GM18520 (cell line): ENCODE results near the gene HMCN2.

Experiments used
- ATAC-seq: cut with Tn5 transposase; IDR thresholded peaks from one replicate; pipeline ENCODE4 v1.9.1; 2021; ENCODE audit not compliant: unreplicated experiment

The HMCN2 gene

DNA sequence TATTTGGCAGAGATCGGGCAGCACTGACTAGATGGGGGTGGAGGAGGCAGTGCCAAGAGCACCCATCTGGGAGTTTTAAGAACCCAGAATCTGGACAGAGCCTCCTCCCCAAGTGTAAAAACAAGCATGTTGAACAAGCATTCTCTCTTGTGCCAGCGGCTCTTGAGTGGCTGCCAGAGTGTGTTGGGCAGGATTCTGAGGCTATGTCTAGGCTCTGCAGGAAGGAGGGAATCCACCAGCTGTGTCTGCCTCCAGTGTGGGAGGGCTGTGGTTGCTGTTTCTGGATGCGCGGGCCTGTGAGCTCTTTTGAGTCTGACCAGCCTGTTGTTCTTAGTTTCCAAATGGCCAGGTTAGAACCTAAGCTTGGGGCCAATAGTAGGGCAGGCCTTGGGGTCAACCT lies 39.8 kb downstream of the HMCN2 start:
- no peak for ATAC-seq

DNA sequence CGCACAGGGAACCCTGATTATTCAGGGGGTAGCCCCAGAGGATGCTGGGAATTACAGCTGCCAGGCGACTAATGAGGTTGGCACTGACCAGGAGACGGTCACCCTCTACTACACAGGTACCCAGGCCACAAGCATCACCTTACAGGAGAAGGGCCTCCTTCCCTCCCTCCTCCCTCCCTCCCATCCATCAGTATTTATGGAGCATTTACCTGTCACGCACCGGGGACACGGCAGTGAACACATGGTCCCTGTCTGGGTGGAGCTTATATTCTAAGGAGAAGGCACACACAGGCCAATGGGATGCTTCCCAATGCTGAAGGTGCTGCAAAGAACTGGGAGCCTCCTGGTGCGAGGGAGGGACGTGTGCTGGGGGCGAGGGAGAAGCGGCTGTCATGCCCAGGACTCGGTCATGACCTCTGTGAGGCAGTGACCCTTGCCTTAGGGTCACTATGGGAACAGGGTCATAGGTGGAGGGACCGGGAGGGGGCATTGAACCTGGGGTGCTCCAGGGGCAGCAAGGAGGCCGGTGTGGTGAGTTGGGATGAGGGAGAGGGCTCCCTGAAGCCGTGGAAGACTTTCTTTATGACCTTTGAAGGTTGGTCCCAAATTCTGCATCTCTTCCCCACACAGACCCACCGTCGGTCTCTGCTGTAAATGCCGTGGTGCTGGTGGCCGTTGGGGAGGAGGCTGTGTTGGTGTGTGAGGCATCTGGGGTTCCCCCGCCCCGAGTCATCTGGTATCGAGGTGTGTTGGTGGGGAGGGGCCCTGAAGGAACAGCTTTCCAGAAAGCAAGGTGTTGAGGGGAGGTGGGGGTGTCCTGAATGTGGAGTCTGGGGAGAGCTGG lies 41.5 kb downstream of the HMCN2 start:
- no peak for ATAC-seq

DNA sequence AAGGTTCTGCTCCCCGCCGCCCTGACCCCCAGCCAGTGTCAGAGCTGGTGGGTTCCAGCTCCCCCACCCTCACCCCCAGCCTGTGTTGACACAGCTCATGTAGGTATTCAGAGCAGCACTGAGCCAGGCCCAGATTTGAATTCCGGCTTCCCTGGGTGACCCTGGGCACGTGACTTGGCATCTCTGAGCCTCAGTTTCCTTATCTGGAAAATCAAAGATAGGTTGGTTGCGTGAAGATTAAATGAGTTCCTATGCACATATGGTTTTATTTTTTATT lies 42.0 kb downstream of the HMCN2 start:
- ATAC-seq: no peak

DNA sequence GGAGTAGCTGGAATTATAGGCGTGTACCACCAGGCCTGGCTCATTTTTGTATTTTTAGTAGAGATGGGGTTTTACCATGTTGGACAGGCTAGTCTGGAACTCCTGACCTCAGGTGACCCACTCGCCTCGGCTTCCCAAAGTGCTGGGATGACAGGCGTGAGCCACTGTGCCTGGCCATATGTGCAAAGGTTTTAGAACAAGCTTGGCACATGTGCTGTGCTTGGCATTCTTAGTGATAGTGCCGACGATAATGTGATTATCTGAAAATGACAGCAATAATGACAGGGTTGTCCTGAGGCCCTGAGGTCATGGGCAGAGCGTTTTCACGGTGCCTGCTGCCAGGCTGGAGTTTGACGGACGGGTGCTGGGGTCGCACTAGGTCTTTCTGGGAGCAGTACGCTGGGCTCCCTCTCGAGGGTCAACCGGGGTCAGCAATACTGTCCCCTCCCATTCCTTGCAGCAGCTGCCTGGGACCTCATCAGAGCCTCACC lies 42.6 kb downstream of the HMCN2 start:
- no peak for ATAC-seq

DNA sequence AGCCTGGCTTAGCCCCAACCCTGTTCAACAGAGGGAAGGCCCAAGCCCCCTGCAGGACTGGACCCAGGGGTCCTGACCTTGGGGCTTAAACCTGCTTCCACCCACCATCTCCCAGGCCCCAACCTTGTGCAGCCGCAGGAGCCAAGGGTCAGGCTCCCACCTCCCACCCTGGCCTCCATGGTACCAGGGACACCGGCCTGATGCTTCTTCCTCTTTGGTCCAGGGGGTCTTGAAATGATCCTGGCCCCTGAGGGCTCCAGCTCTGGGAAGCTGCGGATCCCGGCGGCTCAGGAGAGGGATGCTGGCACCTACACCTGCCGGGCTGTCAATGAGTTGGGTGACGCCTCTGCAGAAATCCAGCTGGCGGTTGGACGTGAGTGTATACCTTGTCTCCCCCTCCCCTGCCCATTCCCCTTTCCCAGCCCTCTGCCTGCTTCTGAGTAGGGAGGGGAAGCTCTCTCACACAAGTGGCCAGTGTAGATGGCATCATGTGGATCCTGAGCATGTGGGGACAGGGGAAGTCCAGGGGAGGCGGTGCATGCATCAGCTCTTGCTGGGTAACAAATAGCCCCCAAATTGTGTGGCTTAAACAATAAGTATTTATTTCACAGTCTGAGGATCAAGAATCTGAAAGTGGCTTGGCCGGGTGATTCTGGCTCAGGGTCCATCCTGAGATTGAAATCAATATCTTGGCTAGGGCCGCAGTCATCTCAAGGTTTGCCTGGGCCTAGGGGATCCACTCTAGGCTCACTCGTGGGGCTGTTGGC lies 44.3 kb downstream of the HMCN2 start:
- no peak for ATAC-seq

DNA sequence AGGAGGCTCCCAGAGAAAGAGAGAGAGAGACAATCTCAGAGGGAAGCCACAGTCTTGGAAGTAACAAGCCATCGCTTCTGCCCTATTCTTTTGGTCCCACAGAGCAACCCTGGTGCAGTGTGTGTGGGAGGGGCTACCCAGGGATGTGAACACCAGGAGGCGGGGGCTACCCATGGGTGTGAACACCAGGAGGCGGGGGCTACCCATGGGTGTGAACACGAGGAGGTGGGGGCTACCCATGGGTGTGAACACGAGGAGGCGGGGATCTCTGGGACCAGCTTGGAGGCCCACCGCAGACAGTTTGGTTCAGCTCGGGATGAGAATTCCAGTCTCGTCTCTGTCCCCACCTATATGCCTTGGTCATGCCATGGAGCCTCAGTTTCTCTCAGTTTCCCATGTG lies 44.9 kb downstream of the HMCN2 start:
- ATAC-seq: no peak

DNA sequence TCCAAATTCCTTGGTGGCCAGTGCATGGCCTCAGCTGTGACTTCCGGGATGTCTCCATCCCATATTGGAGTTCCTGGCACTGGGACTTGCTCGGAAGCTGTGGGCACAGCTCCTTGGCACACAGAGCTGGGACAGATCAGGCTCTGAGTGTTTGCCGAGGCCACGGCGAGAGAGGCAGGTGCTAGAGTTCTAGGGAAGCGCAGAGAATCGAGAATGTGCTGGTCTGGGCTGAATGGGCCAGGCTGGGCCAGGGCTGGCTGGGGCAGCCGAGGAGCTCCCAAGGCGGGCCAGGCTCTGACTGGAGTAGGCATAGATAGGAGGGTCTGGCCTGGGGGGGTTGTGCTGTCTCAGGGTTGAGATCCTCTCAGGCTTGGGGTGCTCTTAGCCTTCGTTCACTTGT lies 45.4 kb downstream of the HMCN2 start:
- no peak for ATAC-seq

DNA sequence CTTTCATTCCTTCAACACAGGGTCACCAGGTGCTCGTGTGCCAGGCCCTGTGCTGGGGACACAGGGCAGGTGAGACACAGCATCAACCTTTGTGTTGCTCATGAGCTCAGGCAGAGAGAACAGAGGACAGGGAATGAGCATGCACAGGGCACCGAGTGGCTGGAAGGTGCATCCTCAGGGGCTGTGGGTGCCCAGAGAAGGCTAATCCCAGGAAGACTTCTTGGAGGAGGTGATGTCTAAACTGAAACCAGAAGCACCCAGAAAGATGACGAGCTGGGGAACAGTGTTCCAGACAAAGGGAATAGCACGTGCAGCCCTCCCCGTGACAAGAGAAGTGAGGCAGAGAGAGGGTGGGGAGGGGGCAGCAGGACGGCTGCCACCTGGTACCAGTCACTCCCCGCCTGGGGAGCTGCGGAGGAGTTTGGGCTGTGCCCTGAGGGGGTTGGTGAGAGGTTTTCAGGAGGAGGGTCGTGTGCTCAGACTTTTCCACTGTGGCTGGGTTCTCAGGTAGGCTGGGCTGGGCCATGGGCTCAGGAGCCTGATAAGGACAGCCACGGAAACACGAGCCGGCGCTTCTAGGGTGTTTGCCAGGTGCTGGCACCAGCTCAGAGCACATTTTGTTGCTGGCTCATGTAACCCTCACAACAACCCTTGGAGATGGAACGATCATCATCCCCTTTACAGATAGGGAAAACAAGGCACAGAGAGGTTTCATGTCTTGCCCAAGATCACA lies 46.0 kb downstream of the HMCN2 start:
- no peak for ATAC-seq

DNA sequence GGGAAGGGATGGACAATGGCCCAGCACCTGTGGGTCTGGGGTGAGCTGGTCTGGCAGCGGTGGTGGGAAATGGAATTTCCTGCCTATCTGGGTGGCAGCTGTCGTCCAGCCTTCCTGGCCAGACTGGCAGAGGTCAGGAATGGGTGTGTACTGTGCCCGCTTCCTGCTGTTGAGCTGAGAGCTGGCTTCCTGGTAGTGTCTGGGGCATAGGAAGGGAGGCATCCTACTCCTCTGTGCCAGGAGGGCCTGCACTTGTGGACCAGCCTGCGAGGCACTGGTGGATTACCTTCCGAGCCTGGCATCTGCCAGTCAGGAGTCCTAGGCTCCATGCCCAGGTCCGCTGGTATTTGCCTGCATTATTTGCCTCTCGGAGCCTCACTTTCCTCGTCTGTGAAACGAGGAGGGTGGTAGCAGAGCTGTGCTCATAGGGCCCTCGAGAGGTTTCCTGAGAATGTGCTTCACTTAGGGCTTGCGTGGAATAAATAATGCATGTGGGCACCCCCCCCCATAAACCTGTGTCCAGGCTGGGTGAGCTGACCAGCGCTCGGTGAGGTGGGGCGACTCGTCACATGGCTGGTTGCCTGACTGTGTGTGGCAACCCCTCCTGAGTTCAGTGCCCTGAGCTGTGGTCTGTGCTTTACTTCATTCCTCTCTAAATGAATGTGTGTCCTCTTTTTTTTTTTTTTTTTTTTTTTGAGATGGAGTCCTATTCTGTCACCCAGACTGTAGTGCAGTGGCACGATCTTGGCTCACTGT lies 47.7 kb downstream of the HMCN2 start:
- ATAC-seq: no peak

DNA sequence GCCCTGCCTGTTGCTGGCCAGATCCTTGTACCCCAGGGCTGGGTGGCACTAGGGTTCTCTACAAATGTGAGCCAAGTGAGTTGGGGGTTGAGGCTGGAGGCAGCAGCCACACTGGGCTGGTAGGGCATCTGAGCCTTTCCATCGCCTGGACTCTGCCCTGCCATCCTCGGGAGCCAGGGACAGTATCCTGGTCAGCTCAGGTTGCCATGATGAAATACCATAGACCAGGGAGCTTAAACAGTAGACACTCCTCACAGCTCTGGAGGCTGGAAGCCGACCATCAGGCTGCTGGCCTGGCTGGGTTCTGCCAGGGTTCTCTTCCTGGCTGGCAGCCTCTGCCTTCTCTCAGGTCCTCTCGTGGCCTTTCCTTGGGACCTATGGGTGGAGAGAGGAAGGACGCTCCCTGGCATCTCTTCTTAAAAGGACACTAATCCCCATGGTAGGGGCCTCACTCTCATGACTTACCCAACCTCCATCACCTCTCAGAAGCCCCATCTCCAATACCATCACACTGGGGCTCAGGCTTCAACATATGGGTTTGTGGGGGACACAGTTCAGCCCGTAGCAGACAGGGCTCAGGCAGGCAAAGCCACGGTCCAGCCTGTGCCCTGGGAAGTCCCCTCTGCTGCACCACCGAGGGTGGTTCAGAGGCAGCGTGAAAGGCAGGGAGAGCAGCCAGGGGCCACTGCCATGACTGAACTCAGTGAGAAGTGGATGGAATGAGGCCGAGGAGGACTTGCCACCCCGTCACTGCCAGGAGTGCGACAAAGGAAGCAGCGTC lies 50.1 kb downstream of the HMCN2 start:
- ATAC-seq: no peak

DNA sequence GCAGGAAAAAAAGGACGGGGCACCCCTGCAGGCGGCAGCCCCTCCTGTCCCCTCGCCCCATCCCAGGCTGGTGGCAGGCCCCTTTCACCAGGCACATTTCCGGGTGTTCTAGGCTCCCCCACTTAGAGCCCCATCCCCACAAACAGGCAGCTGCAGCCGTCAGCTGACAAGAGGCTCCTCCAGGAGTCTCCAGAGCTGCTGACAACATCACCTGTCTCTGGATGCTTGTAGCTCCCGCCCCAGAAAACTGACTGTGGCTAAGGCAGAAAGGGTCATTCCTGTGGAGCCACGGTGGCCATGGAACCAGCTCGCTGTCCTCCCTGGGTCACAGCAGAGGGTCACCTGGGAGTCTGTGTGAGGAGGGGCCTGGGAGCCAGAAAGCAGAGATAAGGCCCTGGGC lies 50.9 kb downstream of the HMCN2 start:
- ATAC-seq: no peak

DNA sequence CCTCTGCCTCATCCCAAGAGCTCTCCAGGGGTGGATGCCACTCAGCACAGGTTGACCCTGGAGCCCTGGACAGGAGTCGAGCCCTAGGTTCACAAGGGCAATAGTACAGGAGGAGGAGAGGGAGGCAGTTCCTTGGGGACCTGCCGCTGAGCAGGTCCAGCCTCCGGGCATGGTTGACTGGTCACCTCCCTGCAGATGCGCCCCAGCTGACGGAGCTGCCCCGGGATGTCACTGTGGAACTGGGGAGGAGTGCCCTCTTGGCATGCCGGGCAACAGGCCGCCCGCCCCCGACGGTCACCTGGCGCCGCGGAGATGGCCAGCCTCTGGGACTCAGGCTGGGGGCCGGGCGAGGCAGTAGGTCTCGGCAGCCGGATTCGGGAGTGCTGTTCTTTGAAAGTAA lies 53.7 kb downstream of the HMCN2 start:
- ATAC-seq: no peak

DNA sequence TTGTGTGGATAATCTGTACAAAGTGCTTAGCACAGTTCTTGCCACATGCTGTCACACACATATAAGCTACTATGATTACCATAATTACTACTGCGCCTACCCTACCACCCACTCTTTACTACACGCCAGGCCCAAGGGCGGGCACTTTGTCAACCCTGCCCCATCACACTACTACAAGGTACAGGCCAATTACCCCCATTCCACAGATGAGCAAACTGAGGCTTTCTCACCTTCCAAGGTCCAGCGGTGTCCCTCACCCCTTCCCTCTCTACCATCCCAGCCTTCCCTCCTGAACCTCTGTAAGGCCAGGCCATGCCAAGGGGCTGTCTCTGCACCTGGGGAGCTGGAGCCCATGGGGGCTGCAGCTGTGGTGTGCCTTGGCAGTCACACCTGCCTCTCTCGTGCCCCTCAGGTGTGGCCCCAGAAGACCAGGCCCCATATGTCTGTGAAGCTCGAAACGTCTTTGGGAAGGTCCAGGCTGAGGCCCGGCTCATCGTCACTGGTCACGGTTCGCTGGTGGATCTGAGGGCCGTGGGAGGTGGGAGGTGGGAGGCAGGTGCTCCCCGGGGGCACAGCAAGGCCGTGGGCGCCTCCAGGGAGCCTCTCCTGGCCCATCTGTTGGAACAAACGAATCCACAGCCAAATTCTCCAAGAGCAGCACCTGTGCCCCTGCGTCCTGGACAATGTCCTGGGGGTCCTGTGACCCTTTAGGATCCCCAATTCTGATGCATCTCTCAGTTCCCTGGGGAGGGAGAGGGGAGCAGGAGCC lies 54.6 kb downstream of the HMCN2 start:
- no peak for ATAC-seq

DNA sequence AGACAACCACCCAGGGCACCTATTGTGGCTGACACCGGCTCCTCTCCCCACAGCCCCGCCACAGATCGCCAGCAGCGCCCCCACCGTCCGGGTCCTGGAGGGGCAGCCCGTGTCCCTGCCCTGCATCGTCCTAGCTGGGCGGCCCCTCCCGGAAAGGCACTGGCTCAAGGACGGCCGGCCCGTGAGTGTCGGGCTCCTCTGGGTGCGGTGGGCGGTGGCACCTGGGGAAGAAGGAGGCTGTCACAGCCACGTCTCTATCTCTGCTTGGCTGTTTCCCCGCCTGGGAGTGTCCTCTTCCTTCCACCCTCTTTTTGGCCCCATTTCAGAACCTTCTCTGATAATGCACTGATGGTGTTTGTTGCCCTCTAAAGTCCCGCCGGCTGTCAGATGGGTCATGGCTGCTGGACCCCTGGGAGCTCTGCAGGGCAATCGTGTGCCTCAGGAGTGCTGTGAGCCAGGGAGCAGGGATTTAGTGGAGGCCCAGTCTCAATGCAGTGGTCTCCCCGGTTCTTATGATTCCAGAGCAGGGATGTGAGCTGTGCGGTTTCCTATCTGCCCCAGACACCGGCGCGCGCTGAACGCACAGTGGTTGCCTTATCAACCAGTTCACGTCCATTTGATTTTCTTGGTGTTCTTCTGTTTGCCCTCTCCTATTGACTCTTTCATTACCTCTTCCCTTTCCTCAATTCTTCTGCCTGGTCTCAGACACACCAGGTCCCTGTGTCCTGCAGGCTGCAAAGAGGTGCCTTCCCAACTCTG lies 55.3 kb downstream of the HMCN2 start:
- ATAC-seq: no peak

DNA sequence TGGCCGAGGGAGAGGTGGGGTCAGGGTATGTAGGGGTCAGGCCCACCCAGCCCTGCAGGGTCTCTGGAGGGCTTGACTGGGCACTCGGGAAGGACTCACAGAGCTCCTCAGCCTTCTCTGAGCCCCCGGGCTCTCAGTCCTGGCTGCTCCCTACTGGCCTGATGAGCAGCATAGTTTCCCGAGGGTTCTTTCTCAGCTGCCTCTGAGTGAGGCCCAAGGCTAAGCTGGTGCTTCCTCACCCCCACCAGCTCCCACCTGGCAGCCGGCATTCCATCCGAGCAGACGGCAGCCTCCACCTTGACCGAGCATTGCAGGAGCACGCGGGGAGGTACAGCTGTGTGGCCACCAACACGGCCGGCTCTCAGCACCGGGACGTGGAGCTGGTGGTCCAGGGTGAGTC lies 56.0 kb downstream of the HMCN2 start:
- ATAC-seq: no peak

DNA sequence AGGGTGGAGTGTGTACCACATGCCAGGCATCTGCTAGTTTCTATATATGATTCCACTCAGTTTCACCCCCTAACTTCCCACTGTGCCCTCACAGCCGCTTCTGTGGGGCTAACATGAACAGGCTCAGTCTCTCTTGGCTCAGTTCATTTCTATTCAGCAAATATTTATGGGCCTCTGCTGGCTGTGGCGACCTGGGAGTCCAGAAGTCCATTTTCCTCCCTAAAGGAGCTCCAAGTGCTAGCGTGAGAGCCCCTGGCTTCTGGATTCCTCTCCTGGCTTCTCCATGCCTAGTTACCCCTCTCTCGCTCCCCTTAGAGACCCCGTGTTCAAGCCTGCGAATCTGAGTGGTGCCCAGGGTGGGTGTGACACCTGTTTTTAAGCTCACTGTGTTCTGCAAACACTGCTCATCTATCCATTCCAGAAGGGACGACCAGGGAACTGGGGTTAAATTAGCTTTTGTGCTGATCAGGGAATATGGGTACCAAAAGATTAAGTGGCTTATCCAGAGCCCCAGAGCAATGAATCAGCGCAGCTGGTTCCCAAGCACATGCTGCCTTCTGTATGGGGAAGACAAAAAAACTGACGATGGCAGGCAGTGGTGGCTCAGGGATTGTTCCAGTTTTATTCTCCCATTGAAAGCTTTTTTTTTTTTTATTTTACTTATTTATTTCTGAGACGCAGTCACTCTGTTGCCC lies 57.6 kb downstream of the HMCN2 start:
- ATAC-seq: no peak

DNA sequence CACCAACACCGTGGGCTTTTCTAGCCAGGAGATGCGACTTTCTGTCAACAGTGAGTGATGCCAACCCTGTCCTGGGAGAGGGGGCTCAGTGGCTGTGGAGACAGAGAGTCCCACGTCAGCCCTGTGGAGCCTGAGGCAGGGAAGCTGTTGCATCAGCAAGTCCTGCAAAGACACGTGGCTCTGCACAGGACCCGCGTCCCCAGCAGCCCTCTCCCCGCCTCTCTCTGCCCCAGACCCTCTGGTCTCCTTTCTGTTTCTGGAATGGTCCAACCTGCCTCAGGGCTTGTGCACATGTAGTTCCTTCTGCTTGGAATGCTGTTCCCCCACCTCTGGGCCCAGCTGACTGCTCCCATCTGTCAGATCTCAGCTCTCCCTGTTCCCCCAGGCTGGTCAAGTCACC lies 60.4 kb downstream of the HMCN2 start:
- ATAC-seq: no peak

DNA sequence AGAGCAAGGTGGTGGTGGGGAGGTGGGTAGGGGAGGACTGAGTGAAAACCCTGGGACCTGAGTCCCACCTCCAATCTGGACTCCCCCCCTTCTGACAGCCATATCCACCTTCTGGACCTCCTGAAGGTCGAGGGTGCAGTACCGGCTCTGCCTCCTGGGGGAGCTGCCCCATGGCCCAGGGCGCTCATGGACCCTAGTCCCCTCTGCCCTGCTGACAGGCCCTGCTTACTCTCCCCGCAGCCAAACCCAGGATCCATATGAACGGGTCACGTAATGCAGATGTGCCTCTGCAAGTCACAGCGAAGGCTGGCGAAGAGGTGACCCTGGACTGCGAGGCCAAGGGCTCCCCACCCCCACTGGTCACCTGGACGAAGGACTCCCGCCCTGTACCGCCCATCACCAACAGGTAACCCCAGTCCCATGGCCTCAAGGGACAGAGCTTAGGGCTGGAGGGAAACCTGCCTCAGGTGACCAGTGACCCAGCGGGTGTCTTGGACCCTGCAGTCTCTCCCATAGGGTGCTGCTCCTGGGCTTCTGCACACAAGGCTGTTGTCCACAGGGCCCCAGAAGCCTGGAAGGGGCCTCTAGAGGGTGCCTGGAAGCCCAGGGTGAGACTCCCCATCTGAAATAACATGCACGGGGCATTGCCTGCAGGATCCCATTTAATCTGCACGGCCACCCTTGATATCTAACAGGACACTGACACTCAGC lies 61.7 kb downstream of the HMCN2 start:
- no peak for ATAC-seq
